Jurkat, Clone E6-1 (cell line): ENCODE measurements around the gene MYG1. TPM values are rescaled to one million over a fixed set of nuclear protein-coding genes. Genes with fewer than 3 reads are reported as not detected.

Experiments
- DNase-seq: peaks from one replicate; pipeline ENCODE4 v3.0.0-alpha.2; 2011; ENCODE audit warnings: low read depth, low spot score
- H3K4me3 ChIP-seq: 2 replicates; pipeline ENCODE4 v1.5.1; 2011; ENCODE audit warnings: mild to moderate bottlenecking, low read length, control low read depth, moderate library complexity
- polyA plus RNA-seq: library from polyadenylated mRNA; unstranded; fragments of >200 nt; gene quantifications from one replicate; pipeline ENCODE4 v1.2.1, GENCODE V29; 2012; ENCODE audit warnings: missing spikeins; ENCODE audit not compliant: insufficient read length, insufficient read depth

MYG1 gene
- polyA plus RNA-seq, result 89.9 TPM

GRCh38 chr12:53299454-53300180 is at the start of gene MYG1:
Gene MYG1, plus strand, starts transcription at chr12:53299695. Its CDS starts 43 bp downstream, at chr12:53299738.
- peak within 1 kb of the TSS; percentile 78 for H3K4me3 ChIP-seq
- peak; percentile 89 for DNase-seq

GRCh38 chr12:53251477-53252348 is 47.8 kb upstream of the MYG1 start:
- DNase-seq, result no peak
- H3K4me3 ChIP-seq, result peak overlapping the region; percentile 97

GRCh38 chr12:53252349-53252916 is 47.1 kb upstream of the MYG1 start:
- DNase-seq, result no peak
- peak overlapping the region; percentile 97 for H3K4me3 ChIP-seq

GRCh38 chr12:53253298-53253697 is 46.2 kb upstream of the MYG1 start:
- DNase-seq, result no peak
- peak overlapping the region; percentile 97 for H3K4me3 ChIP-seq

- no peak for DNase-seq
- no peak overlapping the region for H3K4me3 ChIP-seq
These were observed 44.5 kb upstream of the MYG1 start for GRCh38 chr12:53254816-53255545.

GRCh38 chr12:53255996-53256395 is 43.5 kb upstream of the MYG1 start:
- H3K4me3 ChIP-seq, result no peak overlapping the region
- DNase-seq, result no peak

- DNase-seq, result no peak
- H3K4me3 ChIP-seq, result no peak overlapping the region
These were observed 40.7 kb upstream of the MYG1 start for GRCh38 chr12:53258541-53259539.

- H3K4me3 ChIP-seq, result no peak overlapping the region
- DNase-seq, result no peak
These were observed 39.6 kb upstream of the MYG1 start for GRCh38 chr12:53259891-53260290.

- no peak overlapping the region for H3K4me3 ChIP-seq
- no peak for DNase-seq
These were observed 33.7 kb upstream of the MYG1 start for GRCh38 chr12:53265783-53266182.

- DNase-seq, result no peak
These were observed 32.0 kb upstream of the MYG1 start for GRCh38 chr12:53267306-53267998.

GRCh38 chr12:53267999-53268629 is 31.4 kb upstream of the MYG1 start, which contains the start of gene ESPL1:
Gene ESPL1, plus strand, starts transcription at chr12:53268299. Its CDS starts 468 bp downstream, at chr12:53268767.
- peak within 1 kb of the TSS; percentile 95 for H3K4me3 ChIP-seq

More at GRCh38 chr12:53267306-53267998, 32.0 kb upstream of the MYG1 start:
- H3K4me3 ChIP-seq, result peak overlapping the region; percentile 95

GRCh38 chr12:53268630-53269562 is 30.6 kb upstream of the MYG1 start:
- no peak for DNase-seq
- H3K4me3 ChIP-seq, result peak overlapping the region; percentile 95

More at GRCh38 chr12:53267999-53268629, 31.4 kb upstream of the MYG1 start, which contains the start of gene ESPL1:
- DNase-seq, result peak; percentile 91

- no peak for DNase-seq
- no peak overlapping the region for H3K4me3 ChIP-seq
These were observed 25.1 kb upstream of the MYG1 start for GRCh38 chr12:53274445-53274844.

GRCh38 chr12:53276511-53276910 is 23.0 kb upstream of the MYG1 start:
- no peak overlapping the region for H3K4me3 ChIP-seq
- no peak for DNase-seq

GRCh38 chr12:53277981-53278380 is 21.5 kb upstream of the MYG1 start:
- DNase-seq, result no peak
- H3K4me3 ChIP-seq, result no peak overlapping the region
